NCI-H748 (cell line): ENCODE results near the gene CCL28.
"Not testable (repeated sequence)": the region's sequence is repeated elsewhere in the genome, so short reads cannot be mapped to it uniquely, and the experiment has no call there.

ENCODE experiments used
- DNase-seq: peaks from one replicate; lab custom pipeline; 2025; ENCODE audit not compliant: unreplicated experiment; lab: John Stamatoyannopoulos, UW

The CCL28 gene

GRCh38 chr5:43412156-43412555 is at the start of gene CCL28:
Gene CCL28 (minus strand): TSS chr5:43412391. CDS start chr5:43412316, 75 bp downstream.
- no peak for DNase-seq

- no peak for DNase-seq
Observed at GRCh38 chr5:43461066-43461465, 48.9 kb upstream of the CCL28 start.

GRCh38 chr5:43456556-43456955 is 44.4 kb upstream of the CCL28 start:
- no peak for DNase-seq

GRCh38 chr5:43441575-43441974 is 29.4 kb upstream of the CCL28 start:
- DNase-seq, result not testable (repeated sequence)

- no peak for DNase-seq
Observed at GRCh38 chr5:43437062-43437660, 25.0 kb upstream of the CCL28 start.

- no peak for DNase-seq
Observed at GRCh38 chr5:43433382-43433781, 21.2 kb upstream of the CCL28 start.

GRCh38 chr5:43432486-43433375 is 20.5 kb upstream of the CCL28 start:
- DNase-seq, result no peak

- no peak for DNase-seq
Observed at GRCh38 chr5:43429706-43430105, 17.5 kb upstream of the CCL28 start.

GRCh38 chr5:43429016-43429415 is 16.8 kb upstream of the CCL28 start:
- DNase-seq, result no peak

GRCh38 chr5:43427306-43427705 is 15.1 kb upstream of the CCL28 start:
- DNase-seq, result no peak

GRCh38 chr5:43425983-43426382 is 13.8 kb upstream of the CCL28 start:
- DNase-seq, result no peak

GRCh38 chr5:43423086-43423485 is 10.9 kb upstream of the CCL28 start:
- DNase-seq, result not testable (repeated sequence)

GRCh38 chr5:43422143-43422542 is 10.0 kb upstream of the CCL28 start:
- peak; percentile 58 for DNase-seq

- no peak for DNase-seq
Observed at GRCh38 chr5:43421450-43422133, 9.4 kb upstream of the CCL28 start.

GRCh38 chr5:43420241-43420640 is 8.1 kb upstream of the CCL28 start:
- DNase-seq, result no peak

GRCh38 chr5:43418561-43418960 is 6.4 kb upstream of the CCL28 start:
- no peak for DNase-seq

- DNase-seq, result peak; percentile 64
Observed at GRCh38 chr5:43416803-43417394, 4.7 kb upstream of the CCL28 start.

- peak; percentile 81 for DNase-seq
Observed at GRCh38 chr5:43415935-43416802, 4.0 kb upstream of the CCL28 start.

GRCh38 chr5:43413966-43414365 is 1.8 kb upstream of the CCL28 start:
- no peak for DNase-seq

GRCh38 chr5:43412644-43413043 is 453 bp upstream of the CCL28 start:
- DNase-seq, result peak; percentile 86
